Keratinocyte (primary cell): ENCODE measurements around the gene MYT1. TPM values are rescaled to one million over a fixed set of nuclear protein-coding genes. Genes with fewer than 3 reads are reported as not detected.

ENCODE experiments used
- DNase-seq: peaks from one replicate; pipeline ENCODE4 v3.0.0-alpha.2; 2011; ENCODE audit warnings: low read depth, missing footprints, low spot score
- FAIRE-seq: peaks from 2 replicates; lab custom pipeline; 2011; peaks lifted over from hg19 to GRCh38; lab: Jason Lieb, UNC
- H2AFZ ChIP-seq: 2 replicates; pipeline ENCODE4 v1.6.0; 2012; ENCODE audit warnings: low read length, control low read depth, inconsistent platforms; ENCODE audit not compliant: control insufficient read depth
- H3K27ac ChIP-seq: 2 replicates; pipeline ENCODE4 v1.5.1; 2011; ENCODE audit warnings: low read length; ENCODE audit not compliant: control insufficient read depth, insufficient read depth
- H3K27me3 ChIP-seq: 3 replicates; pipeline ENCODE4 v1.6.0; 2011; ENCODE audit warnings: low read length; ENCODE audit not compliant: control insufficient read depth, insufficient read depth; ENCODE audit errors: extremely low read depth
- H3K36me3 ChIP-seq, 2 experiments: 2 replicates in 1 of 2; 3 replicates in 1 of 2; pipeline ENCODE4 v1.5.1; 2011; ENCODE audit warnings: low read length in 2 of 2, mild to moderate bottlenecking in 1 of 2; ENCODE audit not compliant: control insufficient read depth in 2 of 2, insufficient read depth in 2 of 2; ENCODE audit errors: extremely low read depth in 1 of 2
- H3K4me1 ChIP-seq: 3 replicates; pipeline ENCODE4 v1.5.1; 2011; ENCODE audit warnings: low read length; ENCODE audit not compliant: control insufficient read depth, insufficient read depth; ENCODE audit errors: extremely low read depth
- H3K4me2 ChIP-seq: 3 replicates; pipeline ENCODE4 v1.6.0; 2011; ENCODE audit warnings: low read depth, low read length; ENCODE audit not compliant: control insufficient read depth, insufficient read depth; ENCODE audit errors: extremely low read depth
- H3K4me3 ChIP-seq, 3 experiments: fragments of 200-600 bp in 1 of 3; sonication (generic) in 1 of 3; 2 replicates in 2 of 3; 3 replicates in 1 of 3; pipeline ENCODE4 v1.5.1; 2011 to 2016; ENCODE audit warnings: low read length in 3 of 3, mild to moderate bottlenecking in 3 of 3, control low read depth in 2 of 3, inconsistent platforms in 1 of 3, low read depth in 1 of 3, mixed read lengths in 1 of 3, mixed run types in 1 of 3, moderate library complexity in 1 of 3; ENCODE audit not compliant: control insufficient read depth in 2 of 3, insufficient read depth in 2 of 3; ENCODE audit errors: extremely low read depth in 1 of 3
- H3K79me2 ChIP-seq: 2 replicates; pipeline ENCODE4 v1.6.0; 2012; ENCODE audit warnings: low read length; ENCODE audit not compliant: control insufficient read depth, insufficient read depth
- H3K9ac ChIP-seq: 3 replicates; pipeline ENCODE4 v1.6.0; 2011; ENCODE audit warnings: low read length; ENCODE audit not compliant: control insufficient read depth, insufficient read depth; ENCODE audit errors: extremely low read depth
- H3K9me1 ChIP-seq: 3 replicates; pipeline ENCODE4 v1.6.0; 2011; ENCODE audit warnings: low read length; ENCODE audit not compliant: control insufficient read depth, insufficient read depth; ENCODE audit errors: extremely low read depth
- H3K9me3 ChIP-seq: 2 replicates; pipeline ENCODE4 v1.5.1; 2012; ENCODE audit warnings: low read depth, low read length; ENCODE audit not compliant: control insufficient read depth
- H4K20me1 ChIP-seq: 3 replicates; pipeline ENCODE4 v1.6.0; 2011; ENCODE audit warnings: low read length; ENCODE audit not compliant: control insufficient read depth, insufficient read depth; ENCODE audit errors: extremely low read depth
- CTCF ChIP-seq, 3 experiments: IDR thresholded peaks in 1 of 3; conservative IDR thresholded peaks in 1 of 3; optimal IDR thresholded peaks in 1 of 3; 2 replicates in 2 of 3; 3 replicates in 1 of 3; pipeline versions ENCODE3 to v1.5.1; 2011; ENCODE audit warnings: low read length in 3 of 3, mild to moderate bottlenecking in 3 of 3, moderate library complexity in 2 of 3, control low read depth in 1 of 3, inconsistent platforms in 1 of 3; ENCODE audit not compliant: insufficient read depth in 2 of 3; ENCODE audit errors: extremely low read depth in 1 of 3
- EZH2 ChIP-seq: IDR thresholded peaks from one replicate; pipeline ENCODE4 v1.6.1; 2012; ENCODE audit warnings: inconsistent platforms, mild to moderate bottlenecking, low read length, moderate library complexity
- dilution Hi-C: fragments of 300-500 bp; cut with MboI; formaldehyde crosslinking; loops from one replicate; pipeline ENCODE4 v1.7.0; 2020; ENCODE audit warnings: low sequenced_read_pairs; ENCODE audit not compliant: extremely low pct_ligation_motif_present
- polyA plus RNA-seq, 5 experiments: library from polyadenylated mRNA; depleted of rRNA in 3 of 5; stranded (reverse) in 3 of 5; stranded (forward) in 1 of 5; unstranded in 1 of 5; fragments of >200 nt; gene quantifications; 1 replicate in 1 of 5; 2 replicates in 3 of 5; 3 replicates in 1 of 5; pipeline versions ENCODE4 v1.2.1 to v1.2.3, GENCODE V29; 2011 to 2012; ENCODE audit warnings: missing spikeins in 2 of 5, low read depth in 1 of 5, low replicate concordance in 1 of 5

Gene MYT1
- polyA plus RNA-seq, 1 donor (not counting 4 experiments of a cell fraction or from before 2014, with no cell fraction given) = not detected

GRCh38 chr20:64153410-64153809, 10.8 kb upstream of the MYT1 start:
- no peaks in the 10 kb centered on the region for H4K20me1 ChIP-seq
- H3K9ac ChIP-seq = no peak overlapping the region
- no peaks in the 10 kb centered on the region for H3K36me3 ChIP-seq
- no peak overlapping the region for H2AFZ ChIP-seq
- no peaks in the 10 kb centered on the region for H3K9me1 ChIP-seq
- H3K4me1 ChIP-seq = peaks cover 13% of the 10 kb centered on the region
- no peak for FAIRE-seq
- TF ChIP-seq EZH2 (no peak), CTCF (optimal IDR thresholded peaks at IDR 0.05 in 1 of 3, IDR thresholded peaks at IDR 0.05 in 1 of 3, conservative IDR thresholded peaks at IDR 0.05 in 1 of 3; ENCODE audit: extremely low read depth in 1 of 3, insufficient read depth in 2 of 3, low read length in 3 of 3) (no peak)
- no peak for DNase-seq
- no peak overlapping the region for H3K4me3 ChIP-seq
- H3K79me2 ChIP-seq = no peaks in the 10 kb centered on the region
- H3K27ac ChIP-seq = no peak overlapping the region
- no peak overlapping the region for H3K4me2 ChIP-seq
- H3K9me3 ChIP-seq = peaks cover 6% of the 10 kb centered on the region
- no peaks in the 10 kb centered on the region for H3K27me3 ChIP-seq
- dilution Hi-C loops = no loop called here

- DNase-seq (no peak), FAIRE-seq (no peak)
- H4K20me1 ChIP-seq = no peaks in the 10 kb centered on the region
- no peak overlapping the region for H3K9ac ChIP-seq
- TF ChIP-seq CTCF (optimal IDR thresholded peaks at IDR 0.05 in 1 of 3, IDR thresholded peaks at IDR 0.05 in 1 of 3, conservative IDR thresholded peaks at IDR 0.05 in 1 of 3; ENCODE audit: extremely low read depth in 1 of 3, insufficient read depth in 2 of 3, low read length in 3 of 3) = no peak
- TF ChIP-seq EZH2 = no peak
- no peaks in the 10 kb centered on the region for H3K79me2 ChIP-seq
- no peak overlapping the region for H3K27ac ChIP-seq
- no peaks in the 10 kb centered on the region for H3K27me3 ChIP-seq
- H3K4me3 ChIP-seq = no peak overlapping the region
- H2AFZ ChIP-seq = no peak overlapping the region
- H3K36me3 ChIP-seq = no peaks in the 10 kb centered on the region
- H3K9me1 ChIP-seq = no peaks in the 10 kb centered on the region
- dilution Hi-C loops = no loop called here
- peaks cover 13% of the 10 kb centered on the region for H3K4me1 ChIP-seq
- H3K4me2 ChIP-seq = no peak overlapping the region
- peaks cover 6% of the 10 kb centered on the region for H3K9me3 ChIP-seq
Measured at GRCh38 chr20:64153861-64154589, 10.2 kb upstream of the MYT1 start.
